Kidney epithelial cell (primary cell): ENCODE measurements around the gene ITM2B. TPM values are rescaled to one million over a fixed set of nuclear protein-coding genes. Genes with fewer than 3 reads are reported as not detected.

Experiments used
- DNase-seq: peaks from one replicate; pipeline ENCODE4 v3.0.0-alpha.2; 2010; ENCODE audit warnings: low read depth
- H3K27me3 ChIP-seq: 2 replicates; pipeline ENCODE4 v1.6.0; 2011; ENCODE audit warnings: low read length; ENCODE audit not compliant: control insufficient read depth, insufficient read depth
- H3K36me3 ChIP-seq: 2 replicates; pipeline ENCODE4 v1.5.1; 2011; ENCODE audit warnings: low read length; ENCODE audit not compliant: control insufficient read depth, insufficient read depth
- H3K4me3 ChIP-seq: 2 replicates; pipeline ENCODE4 v1.5.1; 2011; ENCODE audit warnings: low read depth, mild to moderate bottlenecking, control low read depth, low read length
- total RNA-seq: library from RNA; depleted of rRNA; stranded (reverse); fragments of >200 nt; gene quantifications from 2 replicates; pipeline ENCODE4 v1.2.3, GENCODE V29; 2015
- TF ChIP-seq, protein P1 (sequence below): IDR thresholded peaks from 2 replicates; pipeline ENCODE4 v1.5.1; 2011; ENCODE audit warnings: mild to moderate bottlenecking, moderate library complexity, low read length, control low read depth, inconsistent platforms; ENCODE audit not compliant: insufficient read depth, poor library complexity, severe bottlenecking

The ITM2B gene
- total RNA-seq, 1 donor from 2014 or later, result 246 TPM

DNA sequence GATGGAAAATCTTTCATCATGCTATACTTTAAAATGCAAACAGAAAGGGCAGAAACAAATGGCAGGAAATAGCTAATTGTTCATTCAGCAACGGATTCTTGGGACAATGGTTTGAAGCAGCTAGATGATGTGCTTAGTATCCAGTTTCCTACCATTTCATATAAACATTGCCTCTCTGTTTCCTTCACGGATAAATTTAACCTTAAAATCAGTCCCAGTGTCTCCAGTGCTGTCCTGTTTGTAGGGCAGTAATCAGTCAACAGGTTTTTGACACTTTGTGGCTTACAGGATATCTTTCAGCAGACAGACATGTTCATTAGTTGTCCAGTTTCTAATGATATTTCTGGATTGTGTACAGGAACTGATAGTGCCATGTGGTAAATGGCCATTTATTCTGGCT, 45.8 kb downstream of the ITM2B start:
- Histone ChIP-seq H3K4me3 (no peak overlapping the region), H3K36me3 (no peaks in the 10 kb centered on the region), H3K27me3 (no peaks in the 10 kb centered on the region)
- no peak for DNase-seq
- TF ChIP-seq, protein P1, sequence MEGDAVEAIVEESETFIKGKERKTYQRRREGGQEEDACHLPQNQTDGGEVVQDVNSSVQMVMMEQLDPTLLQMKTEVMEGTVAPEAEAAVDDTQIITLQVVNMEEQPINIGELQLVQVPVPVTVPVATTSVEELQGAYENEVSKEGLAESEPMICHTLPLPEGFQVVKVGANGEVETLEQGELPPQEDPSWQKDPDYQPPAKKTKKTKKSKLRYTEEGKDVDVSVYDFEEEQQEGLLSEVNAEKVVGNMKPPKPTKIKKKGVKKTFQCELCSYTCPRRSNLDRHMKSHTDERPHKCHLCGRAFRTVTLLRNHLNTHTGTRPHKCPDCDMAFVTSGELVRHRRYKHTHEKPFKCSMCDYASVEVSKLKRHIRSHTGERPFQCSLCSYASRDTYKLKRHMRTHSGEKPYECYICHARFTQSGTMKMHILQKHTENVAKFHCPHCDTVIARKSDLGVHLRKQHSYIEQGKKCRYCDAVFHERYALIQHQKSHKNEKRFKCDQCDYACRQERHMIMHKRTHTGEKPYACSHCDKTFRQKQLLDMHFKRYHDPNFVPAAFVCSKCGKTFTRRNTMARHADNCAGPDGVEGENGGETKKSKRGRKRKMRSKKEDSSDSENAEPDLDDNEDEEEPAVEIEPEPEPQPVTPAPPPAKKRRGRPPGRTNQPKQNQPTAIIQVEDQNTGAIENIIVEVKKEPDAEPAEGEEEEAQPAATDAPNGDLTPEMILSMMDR, result no peak

DNA sequence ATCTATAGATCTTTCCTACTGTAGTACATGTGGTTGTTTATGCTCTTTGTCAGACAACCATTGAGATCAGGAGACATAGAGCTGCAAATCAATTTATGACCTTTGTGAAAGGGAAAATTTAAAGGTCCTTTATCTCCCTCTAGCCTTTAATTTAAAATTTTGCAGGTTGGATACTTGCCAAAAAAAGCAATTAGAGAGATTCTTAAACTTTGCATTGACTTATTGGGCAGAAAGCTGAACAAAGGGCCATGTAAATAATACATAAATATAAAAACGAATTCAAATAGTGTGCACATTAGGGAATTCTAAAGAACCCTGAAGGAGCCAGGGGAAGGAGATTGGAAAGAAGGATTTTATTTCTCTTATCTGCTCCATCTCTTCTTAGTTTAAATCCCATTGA, 48.5 kb downstream of the ITM2B start:
- Histone ChIP-seq H3K36me3 (no peaks in the 10 kb centered on the region), H3K27me3 (no peaks in the 10 kb centered on the region), H3K4me3 (no peak overlapping the region)
- no peak for DNase-seq
- TF ChIP-seq, protein P1, result no peak

DNA sequence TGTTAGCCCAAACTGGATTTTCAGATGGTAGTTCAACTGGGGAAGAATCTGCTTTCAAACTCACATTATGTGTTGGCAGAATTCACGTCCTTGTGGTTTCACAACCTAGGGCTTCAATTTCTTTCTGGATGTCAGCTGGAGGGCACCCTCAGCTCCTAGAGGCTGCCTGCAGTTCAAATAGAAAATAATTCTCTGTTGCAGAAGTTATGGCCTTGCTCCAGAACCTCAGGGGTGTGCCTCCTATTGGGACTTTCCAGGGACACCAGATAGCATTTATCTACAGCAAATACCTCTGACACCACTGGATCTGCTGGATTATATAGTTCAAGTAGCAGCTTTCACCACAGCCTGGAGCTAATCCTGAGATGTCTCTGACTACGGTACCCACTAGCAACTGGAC, 58.7 kb downstream of the ITM2B start:
- no peaks in the 10 kb centered on the region for H3K27me3 ChIP-seq
- no peak overlapping the region for H3K4me3 ChIP-seq
- no peak for DNase-seq
- TF ChIP-seq, protein P1, result no peak
- H3K36me3 ChIP-seq, result no peaks in the 10 kb centered on the region

DNA sequence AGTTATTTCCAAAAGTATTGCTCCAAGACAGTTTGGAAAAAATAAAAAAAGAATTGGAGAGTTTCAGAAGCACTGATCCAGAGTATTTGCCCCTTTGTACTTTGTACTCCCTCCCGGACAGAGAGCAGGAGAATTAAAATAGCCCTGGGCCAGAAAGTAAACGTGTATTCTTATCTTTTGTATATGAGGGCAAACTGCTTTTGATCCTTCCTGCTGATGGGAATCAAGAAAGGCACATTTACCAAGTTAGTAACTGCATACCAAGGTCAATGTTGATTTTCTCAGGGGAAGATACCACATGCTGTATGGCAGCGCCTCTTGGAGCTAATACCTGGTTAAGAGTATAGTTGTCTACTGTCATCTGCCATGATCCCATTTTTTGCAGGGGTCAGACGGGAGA, 59.6 kb downstream of the ITM2B start:
- DNase-seq, result no peak
- H3K4me3 ChIP-seq, result no peak overlapping the region
- H3K27me3 ChIP-seq, result no peaks in the 10 kb centered on the region
- TF ChIP-seq, protein P1, result no peak
- H3K36me3 ChIP-seq, result no peaks in the 10 kb centered on the region

DNA sequence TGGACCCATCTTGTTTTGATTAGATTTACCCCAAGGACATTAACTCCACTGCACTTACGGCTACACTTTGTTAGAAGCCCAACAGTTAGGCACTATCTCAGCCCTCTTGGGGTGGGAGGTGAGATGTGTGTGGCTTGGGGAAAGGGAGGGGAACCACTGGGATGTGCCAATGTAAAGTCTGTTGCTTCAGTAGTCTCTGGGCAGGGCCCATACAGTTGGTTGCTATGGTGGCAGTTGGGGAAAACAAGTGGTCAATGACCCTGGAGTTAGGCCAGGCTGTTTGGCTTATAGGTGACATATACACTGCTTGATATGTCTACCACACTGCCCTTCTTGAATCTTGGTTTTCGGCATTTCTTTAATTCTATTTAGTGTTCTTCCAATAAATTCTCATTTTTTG, 61.6 kb downstream of the ITM2B start:
- TF ChIP-seq, protein P1, result no peak
- H3K4me3 ChIP-seq, result no peak overlapping the region
- H3K27me3 ChIP-seq, result no peaks in the 10 kb centered on the region
- no peak for DNase-seq
- H3K36me3 ChIP-seq, result no peaks in the 10 kb centered on the region

DNA sequence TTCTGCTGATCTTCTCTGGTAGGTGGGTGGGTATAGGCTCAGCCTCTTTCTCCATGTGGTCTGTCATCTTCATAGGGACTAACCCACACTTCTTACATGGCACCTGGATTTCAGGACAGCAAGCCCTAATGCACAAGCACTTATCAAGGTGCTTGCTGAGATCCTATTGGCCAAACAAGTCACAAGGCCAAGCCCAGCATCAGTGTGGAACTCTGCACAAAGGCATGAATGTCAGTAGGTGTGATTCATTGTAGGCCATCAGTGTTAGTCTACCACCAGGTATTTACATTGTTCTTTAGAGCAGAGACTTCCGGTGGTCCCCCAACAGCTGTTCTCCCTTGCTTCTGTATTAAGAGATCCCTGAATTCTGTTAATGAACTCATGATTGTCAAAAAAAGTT, 62.3 kb downstream of the ITM2B start:
- no peak for DNase-seq
- H3K27me3 ChIP-seq, result no peaks in the 10 kb centered on the region
- H3K36me3 ChIP-seq, result no peaks in the 10 kb centered on the region
- H3K4me3 ChIP-seq, result no peak overlapping the region
- TF ChIP-seq, protein P1, result no peak
